HG03280 (cell line): ENCODE measurements around the gene GSTM1.
A peak's percentile ranks its signal among the peaks of the same experiment; 100 is the strongest.

Experiments
- ATAC-seq: cut with Tn5 transposase; IDR thresholded peaks from one replicate; pipeline ENCODE4 v1.9.1; 2021; ENCODE audit warnings: mild to moderate bottlenecking, moderate library complexity; ENCODE audit not compliant: unreplicated experiment

Gene GSTM1

GRCh38 chr1:109725510-109725909, 37.9 kb downstream of the GSTM1 start:
- no peak for ATAC-seq

- no peak for ATAC-seq
Measured at GRCh38 chr1:109726007-109726406, 38.4 kb downstream of the GSTM1 start.

- ATAC-seq, result no peak
Measured at GRCh38 chr1:109726728-109727373, 39.2 kb downstream of the GSTM1 start.

GRCh38 chr1:109728870-109729269, 41.3 kb downstream of the GSTM1 start:
- no peak for ATAC-seq

- no peak for ATAC-seq
Measured at GRCh38 chr1:109730666-109731065, 43.0 kb downstream of the GSTM1 start.

GRCh38 chr1:109732390-109732881, 44.8 kb downstream of the GSTM1 start:
- ATAC-seq, result no peak

- no peak for ATAC-seq
Measured at GRCh38 chr1:109733236-109733870, 45.7 kb downstream of the GSTM1 start.

GRCh38 chr1:109739738-109740614, 52.4 kb downstream of the GSTM1 start:
- ATAC-seq, result peak; percentile 87

GRCh38 chr1:109740615-109741373, 53.2 kb downstream of the GSTM1 start, which contains the start of gene GSTM3:
Gene GSTM3, minus strand, starts transcription at chr1:109741038. Its CDS starts 751 bp downstream, at chr1:109740287.
- no peak for ATAC-seq
